Caco-2 (cell line): ENCODE results near the gene RNF217. TPM values are rescaled to one million over a fixed set of nuclear protein-coding genes. Genes with fewer than 3 reads are reported as not detected.

Experiments
- BruUV-seq: library from RNA; stranded (reverse); fragments of 400-500 nt; replicated peaks from 2 replicates; lab custom pipeline; 2021; lab: Mats Ljungman, UMichigan
- CTCF ChIA-PET: fragments of 300-600 bp; sonication (Branson Sonifier 250); formaldehyde crosslinking; loops from one replicate; lab custom pipeline; 2022; ENCODE audit warnings: antibody characterized with exemption; lab: Charles Lee
- POLR2A ChIA-PET: fragments of 300-600 bp; sonication (Branson Sonifier 250); formaldehyde crosslinking; loops from one replicate; lab custom pipeline; 2022; ENCODE audit warnings: antibody characterized with exemption; lab: Charles Lee
- DNase-seq, 2 experiments: peaks; one replicate each; pipeline versions ENCODE4 v3.0.0 to v3.0.0-alpha.2; 2020 to 2022
- H3K27me3 ChIP-seq: replicated peaks from 2 replicates; pipeline ENCODE4 v1.6.0; 2011; ENCODE audit warnings: low read length; ENCODE audit not compliant: control insufficient read depth, insufficient read depth
- H3K36me3 ChIP-seq: 2 replicates; pipeline ENCODE4 v1.5.1; 2011; ENCODE audit warnings: low read length; ENCODE audit not compliant: control insufficient read depth, insufficient read depth
- H3K4me1 ChIP-seq: fragments of 250-450 bp; sonication (Bioruptor Pico); 2 replicates; pipeline ENCODE4 v1.5.1; 2020; ENCODE audit warnings: mild to moderate bottlenecking
- H3K4me3 ChIP-seq: 2 replicates; pipeline ENCODE4 v1.5.1; 2011; ENCODE audit warnings: low read depth, mild to moderate bottlenecking, control low read depth, low read length
- H3K9me3 ChIP-seq: fragments of 250-450 bp; sonication (Bioruptor Pico); 2 replicates; pipeline ENCODE4 v1.5.1; 2020; ENCODE audit warnings: mild to moderate bottlenecking, moderate library complexity
- H3K27ac Mint-ChIP-seq: one replicate; pipeline ENCODE4 v1.8.0; 2022; ENCODE audit warnings: mixed read lengths; ENCODE audit not compliant: unreplicated experiment
- H3K27me3 Mint-ChIP-seq: one replicate; pipeline ENCODE4 v1.8.0; 2022; ENCODE audit warnings: mixed read lengths; ENCODE audit not compliant: insufficient read depth, unreplicated experiment
- H3K36me3 Mint-ChIP-seq: one replicate; pipeline ENCODE4 v1.8.0; 2022; ENCODE audit warnings: mild to moderate bottlenecking, mixed read lengths; ENCODE audit not compliant: insufficient read depth, unreplicated experiment
- H3K4me1 Mint-ChIP-seq: one replicate; pipeline ENCODE4 v1.8.0; 2022; ENCODE audit warnings: low read depth, mixed read lengths; ENCODE audit not compliant: unreplicated experiment
- H3K4me3 Mint-ChIP-seq: one replicate; pipeline ENCODE4 v1.8.0; 2022; ENCODE audit warnings: mild to moderate bottlenecking, moderate library complexity, mixed read lengths; ENCODE audit not compliant: unreplicated experiment
- H3K9me3 Mint-ChIP-seq: one replicate; pipeline ENCODE4 v1.8.0; 2022; ENCODE audit warnings: mixed read lengths; ENCODE audit not compliant: unreplicated experiment
- intact Hi-C: fragments of 100-400 bp; cut with micrococcal nuclease; formaldehyde crosslinking; loops from one replicate; pipeline ENCODE4 v1.10.0; 2022; ENCODE audit not compliant: unreplicated experiment
- total RNA-seq: library from RNA; stranded (reverse); gene quantifications from 2 replicates; pipeline ENCODE4 v1.2.3, GENCODE V29; 2022
- TF ChIP-seq, protein P1 (sequence below), 2 experiments: fragments of 200-600 bp in 1 of 2; IDR thresholded peaks; 1 replicate in 1 of 2; 2 replicates in 1 of 2; pipeline versions ENCODE4 v1.5.1 to v1.8.0; 2011 to 2022; ENCODE audit warnings: antibody characterized with exemption in 1 of 2, control low read depth in 1 of 2, inconsistent platforms in 1 of 2, low read depth in 1 of 2, low read length in 1 of 2, mild to moderate bottlenecking in 1 of 2, moderate library complexity in 1 of 2; ENCODE audit not compliant: insufficient read depth in 1 of 2, severe bottlenecking in 1 of 2, unreplicated experiment in 1 of 2

RNF217 gene
- total RNA-seq, 1 experiment from 2014 or later: 0.09 TPM

- Mint-ChIP-seq H3K27me3 (no peaks in the 10 kb centered on the region), H3K4me1 (no peaks in the 10 kb centered on the region), H3K4me3 (no peak overlapping the region), H3K27ac (no peak overlapping the region), H3K9me3 (no peaks in the 10 kb centered on the region), H3K36me3 (no peaks in the 10 kb centered on the region)
- Histone ChIP-seq H3K36me3 (no peaks in the 10 kb centered on the region), H3K27me3 (no peaks in the 10 kb centered on the region), H3K9me3 (peaks cover 2% of the 10 kb centered on the region; the same call in 1 of the 2 replicates), H3K4me3 (no peak overlapping the region), H3K4me1 (no peaks in the 10 kb centered on the region)
- TF ChIP-seq, protein P1, sequence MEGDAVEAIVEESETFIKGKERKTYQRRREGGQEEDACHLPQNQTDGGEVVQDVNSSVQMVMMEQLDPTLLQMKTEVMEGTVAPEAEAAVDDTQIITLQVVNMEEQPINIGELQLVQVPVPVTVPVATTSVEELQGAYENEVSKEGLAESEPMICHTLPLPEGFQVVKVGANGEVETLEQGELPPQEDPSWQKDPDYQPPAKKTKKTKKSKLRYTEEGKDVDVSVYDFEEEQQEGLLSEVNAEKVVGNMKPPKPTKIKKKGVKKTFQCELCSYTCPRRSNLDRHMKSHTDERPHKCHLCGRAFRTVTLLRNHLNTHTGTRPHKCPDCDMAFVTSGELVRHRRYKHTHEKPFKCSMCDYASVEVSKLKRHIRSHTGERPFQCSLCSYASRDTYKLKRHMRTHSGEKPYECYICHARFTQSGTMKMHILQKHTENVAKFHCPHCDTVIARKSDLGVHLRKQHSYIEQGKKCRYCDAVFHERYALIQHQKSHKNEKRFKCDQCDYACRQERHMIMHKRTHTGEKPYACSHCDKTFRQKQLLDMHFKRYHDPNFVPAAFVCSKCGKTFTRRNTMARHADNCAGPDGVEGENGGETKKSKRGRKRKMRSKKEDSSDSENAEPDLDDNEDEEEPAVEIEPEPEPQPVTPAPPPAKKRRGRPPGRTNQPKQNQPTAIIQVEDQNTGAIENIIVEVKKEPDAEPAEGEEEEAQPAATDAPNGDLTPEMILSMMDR (IDR thresholded peaks at IDR 0.05; ENCODE audit: insufficient read depth in 1 of 2, low read depth in 1 of 2, low read length in 1 of 2, severe bottlenecking in 1 of 2, unreplicated experiment in 1 of 2): no peak
- intact Hi-C loops: no loop called here
- no peak for DNase-seq
- ChIA-PET POLR2A (no interaction called here), CTCF (no interaction called here)
- BruUV-seq: no TSS peak
Measured at GRCh38 chr6:124958149-124958548, 4.1 kb upstream of the RNF217 start.

DNA sequence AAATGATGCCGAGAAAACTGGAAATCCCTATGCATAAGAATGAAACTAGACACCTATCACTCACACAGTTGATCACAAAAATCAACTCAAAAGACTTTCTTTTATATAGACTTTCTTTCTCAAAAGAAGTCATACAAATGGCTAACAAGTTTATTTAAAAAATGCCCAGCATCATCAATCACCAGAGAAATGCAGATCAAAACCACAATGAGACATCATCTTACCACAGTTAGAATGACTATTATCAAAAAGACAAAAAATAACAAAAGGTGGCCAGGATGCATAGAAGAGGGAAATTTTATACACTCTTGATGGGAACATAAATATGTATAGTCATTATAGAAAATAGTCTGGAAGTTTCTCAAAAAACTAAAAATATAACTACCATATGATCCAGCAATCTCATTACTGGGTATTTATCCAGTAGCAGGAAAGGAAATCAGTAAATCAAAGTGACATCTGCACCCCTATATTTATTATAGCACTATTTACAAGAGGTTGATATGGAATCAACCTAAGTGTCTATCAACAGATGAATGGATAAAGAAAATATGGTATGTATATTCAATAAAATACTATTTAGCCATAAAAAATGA is 3.4 kb upstream of the RNF217 start:
- H3K4me3 ChIP-seq: no peak overlapping the region
- no peaks in the 10 kb centered on the region for H3K27me3 ChIP-seq
- no peak overlapping the region for H3K4me3 Mint-ChIP-seq
- no TSS peak for BruUV-seq
- intact Hi-C loops: no loop called here
- ChIA-PET CTCF (no interaction called here), POLR2A (no interaction called here)
- no peaks in the 10 kb centered on the region for H3K4me1 ChIP-seq
- no peaks in the 10 kb centered on the region for H3K27me3 Mint-ChIP-seq
- H3K4me1 Mint-ChIP-seq: no peaks in the 10 kb centered on the region
- no peaks in the 10 kb centered on the region for H3K9me3 Mint-ChIP-seq
- no peak for DNase-seq
- no peak overlapping the region for H3K27ac Mint-ChIP-seq
- H3K9me3 ChIP-seq: peaks cover 2% of the 10 kb centered on the region; the same call in 1 of the 2 replicates
- TF ChIP-seq, protein P1 (IDR thresholded peaks at IDR 0.05; ENCODE audit: insufficient read depth in 1 of 2, low read depth in 1 of 2, low read length in 1 of 2, severe bottlenecking in 1 of 2, unreplicated experiment in 1 of 2): no peak
- H3K36me3 ChIP-seq: no peaks in the 10 kb centered on the region
- no peaks in the 10 kb centered on the region for H3K36me3 Mint-ChIP-seq

GRCh38 chr6:124960757-124961463 is 1.3 kb upstream of the RNF217 start:
- BruUV-seq: no TSS peak
- TF ChIP-seq, protein P1 (IDR thresholded peaks at IDR 0.05; ENCODE audit: insufficient read depth in 1 of 2, low read depth in 1 of 2, low read length in 1 of 2, severe bottlenecking in 1 of 2, unreplicated experiment in 1 of 2): no peak
- Histone ChIP-seq H3K4me3 (no peak overlapping the region), H3K4me1 (no peaks in the 10 kb centered on the region), H3K9me3 (peaks cover 2% of the 10 kb centered on the region; the same call in 1 of the 2 replicates), H3K27me3 (no peaks in the 10 kb centered on the region), H3K36me3 (no peaks in the 10 kb centered on the region)
- Mint-ChIP-seq H3K9me3 (no peaks in the 10 kb centered on the region), H3K27me3 (no peaks in the 10 kb centered on the region), H3K4me3 (no peak overlapping the region), H3K27ac (no peak overlapping the region), H3K36me3 (no peaks in the 10 kb centered on the region), H3K4me1 (no peaks in the 10 kb centered on the region)
- ChIA-PET CTCF (no interaction called here), POLR2A (no interaction called here)
- no peak for DNase-seq
- intact Hi-C loops: no loop called here
